CD4-positive, CD25-positive, alpha-beta regulatory T cell (primary cell): ENCODE results near the gene TBP. TPM values are rescaled to one million over a fixed set of nuclear protein-coding genes. Genes with fewer than 3 reads are reported as not detected.
A peak's percentile ranks its signal among the peaks of the same experiment; 100 is the strongest.

ENCODE experiments used
- ATAC-seq, 2 donors: fragments of 150-1000 bp; cut with Tn5 transposase; one replicate each; pipeline ENCODE4 v1.10.0; 2021; ENCODE audit warnings: low read depth in 2 of 2, moderate number of reproducible peaks in 2 of 2, moderate library complexity in 1 of 2
- DNase-seq, 3 donors: peaks; one replicate each; pipeline versions ENCODE4 v3.0.0 to v3.0.0-alpha.2; 2012 to 2022; ENCODE audit warnings: mixed read lengths in 1 of 3
- H3K27ac ChIP-seq: one replicate; pipeline ENCODE4 v1.7.0; 2013; ENCODE audit warnings: mild to moderate bottlenecking, low read length; ENCODE audit not compliant: insufficient read depth, poor library complexity, severe bottlenecking
- H3K27me3 ChIP-seq: one replicate; pipeline ENCODE4 v1.7.0; 2013; ENCODE audit warnings: low read length; ENCODE audit not compliant: control insufficient read depth, insufficient read depth
- H3K36me3 ChIP-seq: one replicate; pipeline ENCODE4 v1.7.0; 2013; ENCODE audit warnings: mild to moderate bottlenecking, low read length, moderate library complexity; ENCODE audit not compliant: control insufficient read depth, insufficient read depth
- H3K4me1 ChIP-seq: 2 replicates; pipeline ENCODE4 v1.7.0; 2013; ENCODE audit warnings: mild to moderate bottlenecking, low read length; ENCODE audit not compliant: insufficient read depth, control insufficient read depth, poor library complexity, severe bottlenecking
- H3K4me3 ChIP-seq: one replicate; pipeline ENCODE4 v1.7.0; 2013; ENCODE audit warnings: low read depth, mild to moderate bottlenecking, low read length, moderate library complexity
- H3K9me3 ChIP-seq, 2 experiments: 1 replicate in 1 of 2; 2 replicates in 1 of 2; pipeline ENCODE4 v1.7.0; 2013; ENCODE audit warnings: low read length in 2 of 2, mild to moderate bottlenecking in 1 of 2, moderate library complexity in 1 of 2; ENCODE audit not compliant: control insufficient read depth in 2 of 2
- H3K27ac Mint-ChIP-seq, 3 donors: one replicate each; pipeline ENCODE4 v1.8.0; 2020 to 2022; ENCODE audit warnings: mild to moderate bottlenecking in 3 of 3, mixed read lengths in 3 of 3, moderate library complexity in 2 of 3
- H3K27me3 Mint-ChIP-seq: one replicate; pipeline ENCODE4 v1.8.0; 2022; ENCODE audit warnings: mild to moderate bottlenecking, mixed read lengths
- H3K36me3 Mint-ChIP-seq: one replicate; pipeline ENCODE4 v1.8.0; 2020; ENCODE audit warnings: mixed read lengths
- H3K4me1 Mint-ChIP-seq, 4 donors: one replicate each; pipeline ENCODE4 v1.8.0; 2020 to 2022; ENCODE audit warnings: mixed read lengths in 4 of 4, mild to moderate bottlenecking in 1 of 4
- H3K4me3 Mint-ChIP-seq, 4 donors: one replicate each; pipeline ENCODE4 v1.8.0; 2020 to 2022; ENCODE audit warnings: mild to moderate bottlenecking in 4 of 4, mixed read lengths in 4 of 4, moderate library complexity in 3 of 4
- H3K9me3 Mint-ChIP-seq, 7 donors: one replicate each; pipeline ENCODE4 v1.8.0; 2020 to 2022; ENCODE audit warnings: mixed read lengths in 7 of 7, mild to moderate bottlenecking in 3 of 7, moderate library complexity in 2 of 7
- polyA plus RNA-seq, 4 donors: library from polyadenylated mRNA; unstranded; fragments of 300-500 nt; fragmentation: Illumina TruSeq; gene quantifications; one replicate each; pipeline ENCODE4 v1.2.3, GENCODE V29; 2021
- total RNA-seq: library from RNA; stranded (reverse); gene quantifications from one replicate; pipeline ENCODE4 v1.2.3, GENCODE V29; 2022

TBP gene
- total and polyA plus RNA-seq, 5 donors from 2014 or later = 15.6 to 25.5 (median 20.8) TPM

DNA sequence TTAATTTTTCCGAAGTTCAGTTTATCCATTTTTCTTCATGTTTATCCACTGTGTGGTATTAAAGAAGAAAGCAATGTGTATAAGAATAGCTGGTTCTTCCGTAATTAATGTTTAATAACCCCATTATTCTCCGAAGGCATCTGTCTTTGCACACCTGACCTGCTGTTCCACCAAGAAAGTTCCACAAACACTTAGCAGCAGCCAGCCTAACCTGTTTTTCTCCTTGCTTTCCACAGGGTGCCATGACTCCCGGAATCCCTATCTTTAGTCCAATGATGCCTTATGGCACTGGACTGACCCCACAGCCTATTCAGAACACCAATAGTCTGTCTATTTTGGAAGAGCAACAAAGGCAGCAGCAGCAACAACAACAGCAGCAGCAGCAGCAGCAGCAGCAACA, 7.4 kb downstream of the TBP start:
- H3K27ac Mint-ChIP-seq = no peak overlapping the region
- no peak for ATAC-seq
- DNase-seq = no peak
- no peaks in the 10 kb centered on the region for H3K9me3 Mint-ChIP-seq
- H3K27me3 Mint-ChIP-seq = no peaks in the 10 kb centered on the region
- no peak overlapping the region for H3K4me3 Mint-ChIP-seq
- Histone ChIP-seq H3K36me3 (peaks cover 58% of the 10 kb centered on the region), H3K27ac (no peak overlapping the region), H3K4me1 (no peaks in the 10 kb centered on the region), H3K27me3 (no peaks in the 10 kb centered on the region), H3K4me3 (no peak overlapping the region), H3K9me3 (no peaks in the 10 kb centered on the region)
- H3K36me3 Mint-ChIP-seq = peaks cover 31% of the 10 kb centered on the region
- H3K4me1 Mint-ChIP-seq = peaks cover 17 to 51% (median 31%) of the 10 kb centered on the region in 4 donors

GRCh38 chr6:170564936-170565530, 10.9 kb downstream of the TBP start:
- no peaks in the 10 kb centered on the region for H3K27me3 Mint-ChIP-seq
- no peak for DNase-seq
- H3K36me3 Mint-ChIP-seq = peaks cover 37% of the 10 kb centered on the region
- no peak for ATAC-seq
- Histone ChIP-seq H3K36me3 (peaks cover 74% of the 10 kb centered on the region), H3K9me3 (no peaks in the 10 kb centered on the region), H3K4me1 (no peaks in the 10 kb centered on the region), H3K27me3 (no peaks in the 10 kb centered on the region), H3K27ac (no peak overlapping the region), H3K4me3 (no peak overlapping the region)
- H3K4me1 Mint-ChIP-seq = peaks cover 14 to 22% (median 15%) of the 10 kb centered on the region in 4 donors
- no peak overlapping the region for H3K27ac Mint-ChIP-seq
- no peak overlapping the region for H3K4me3 Mint-ChIP-seq
- H3K9me3 Mint-ChIP-seq = no peaks in the 10 kb centered on the region

- no peaks in the 10 kb centered on the region for H3K27me3 Mint-ChIP-seq
Measured at GRCh38 chr6:170572704-170573466, 18.7 kb downstream of the TBP start.

GRCh38 chr6:170575250-170575649, 21.1 kb downstream of the TBP start:
- Histone ChIP-seq H3K4me3 (no peak overlapping the region), H3K9me3 (no peaks in the 10 kb centered on the region), H3K27me3 (no peaks in the 10 kb centered on the region), H3K27ac (no peak overlapping the region), H3K4me1 (no peaks in the 10 kb centered on the region), H3K36me3 (peaks cover 70% of the 10 kb centered on the region)
- DNase-seq = no peak
- H3K36me3 Mint-ChIP-seq = peaks cover 17% of the 10 kb centered on the region
- H3K27ac Mint-ChIP-seq = no peak overlapping the region
- H3K9me3 Mint-ChIP-seq = no peaks in the 10 kb centered on the region
- H3K4me1 Mint-ChIP-seq = peaks cover 0 to 8% (median 3%) of the 10 kb centered on the region in 4 donors
- H3K27me3 Mint-ChIP-seq = no peaks in the 10 kb centered on the region
- H3K4me3 Mint-ChIP-seq = no peak overlapping the region
- ATAC-seq = no peak

More at GRCh38 chr6:170572704-170573466, 18.7 kb downstream of the TBP start:
- Histone ChIP-seq H3K27ac (no peak overlapping the region), H3K4me1 (no peaks in the 10 kb centered on the region), H3K9me3 (no peaks in the 10 kb centered on the region), H3K36me3 (peaks cover 70% of the 10 kb centered on the region), H3K4me3 (no peak overlapping the region), H3K27me3 (no peaks in the 10 kb centered on the region)
- Mint-ChIP-seq H3K4me1 (no peaks in the 10 kb centered on the region), H3K4me3 (no peak overlapping the region), H3K36me3 (peaks cover 27% of the 10 kb centered on the region), H3K9me3 (no peaks in the 10 kb centered on the region), H3K27ac (no peak overlapping the region)
- ATAC-seq (no peak), DNase-seq (no peak)

DNA sequence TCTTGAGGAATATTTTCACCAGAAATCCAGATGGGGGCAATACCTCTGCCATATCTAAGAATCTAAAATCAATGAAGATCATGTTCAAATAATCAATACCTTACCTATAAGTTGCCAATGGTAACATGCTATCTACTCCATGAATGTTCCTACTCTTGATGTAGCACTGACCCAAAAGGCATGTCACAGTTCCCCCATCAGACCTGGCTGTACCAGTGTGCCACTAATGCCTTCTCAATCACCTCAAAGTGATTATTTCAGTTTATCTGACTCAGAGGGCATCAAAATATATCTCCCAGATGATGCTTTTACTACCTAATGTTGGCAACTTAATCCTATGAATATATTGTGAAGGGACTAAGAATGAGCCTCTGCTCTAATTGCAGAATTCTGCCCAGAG, 24.7 kb downstream of the TBP start:
- no peaks in the 10 kb centered on the region for H3K27me3 Mint-ChIP-seq
- no peak overlapping the region for H3K4me3 ChIP-seq
- H3K9me3 ChIP-seq = no peaks in the 10 kb centered on the region
- ATAC-seq (no peak), DNase-seq (no peak)
- peaks cover 10 to 32% (median 26%) of the 10 kb centered on the region in 4 donors for H3K4me1 Mint-ChIP-seq
- no peaks in the 10 kb centered on the region for H3K9me3 Mint-ChIP-seq
- H3K27ac ChIP-seq = no peak overlapping the region
- peaks cover 70% of the 10 kb centered on the region for H3K36me3 ChIP-seq
- peak overlapping the region in 1 of 3 donors; percentile 49 for H3K27ac Mint-ChIP-seq
- H3K27me3 ChIP-seq = no peaks in the 10 kb centered on the region
- peak overlapping the region in 1 of 4 donors; percentile 7 for H3K4me3 Mint-ChIP-seq
- peaks cover 10% of the 10 kb centered on the region for H3K4me1 ChIP-seq
- peaks cover 26% of the 10 kb centered on the region for H3K36me3 Mint-ChIP-seq

- ATAC-seq = no peak
- peaks cover 20% of the 10 kb centered on the region for H3K36me3 Mint-ChIP-seq
- H3K27ac ChIP-seq = peak overlapping the region; percentile 89
- H3K9me3 Mint-ChIP-seq = no peaks in the 10 kb centered on the region
- peak overlapping the region; percentile 91 for H3K4me3 ChIP-seq
- H3K4me1 Mint-ChIP-seq = peaks cover 14 to 43% (median 35%) of the 10 kb centered on the region in 4 donors
- no peaks in the 10 kb centered on the region for H3K9me3 ChIP-seq
- H3K36me3 ChIP-seq = peaks cover 37% of the 10 kb centered on the region
- no peaks in the 10 kb centered on the region for H3K27me3 ChIP-seq
- H3K4me1 ChIP-seq = peaks cover 20% of the 10 kb centered on the region
- H3K27ac Mint-ChIP-seq = peak overlapping the region; percentile 91 to 94 (median 92)
- H3K4me3 Mint-ChIP-seq = peak overlapping the region; percentile 95 to 96 (median 96)
- peaks cover 10% of the 10 kb centered on the region for H3K27me3 Mint-ChIP-seq
- DNase-seq = no peak
Measured at GRCh38 chr6:170583756-170584180, 29.6 kb downstream of the TBP start.

GRCh38 chr6:170584181-170584953, 30.2 kb downstream of the TBP start, which contains the start of gene PDCD2:
Gene PDCD2 (minus strand): TSS chr6:170584637. CDS start chr6:170584581, 56 bp downstream.
- Mint-ChIP-seq H3K36me3 (peaks cover 17% of the 10 kb centered on the region), H3K9me3 (no peaks in the 10 kb centered on the region), H3K4me3 (peak within 1 kb of the TSS; percentile 95 to 98 (median 96)), H3K27ac (peak within 1 kb of the TSS; percentile 92 to 96 (median 95)), H3K4me1 (peaks cover 14 to 43% (median 33%) of the 10 kb centered on the region in 4 donors), H3K27me3 (peaks cover 12% of the 10 kb centered on the region)
- H3K4me1 ChIP-seq = peaks cover 20% of the 10 kb centered on the region
- DNase-seq (peak; percentile 90 to 97 (median 91)), ATAC-seq (peak; percentile 96 to 98)
- H3K4me3 ChIP-seq = peak within 1 kb of the TSS; percentile 92
- H3K27ac ChIP-seq = peak within 1 kb of the TSS; percentile 89
- H3K36me3 ChIP-seq = peaks cover 33% of the 10 kb centered on the region
- H3K27me3 ChIP-seq = no peaks in the 10 kb centered on the region
- H3K9me3 ChIP-seq = no peaks in the 10 kb centered on the region
